ENCODE results near the gene MYO1B.

DNA sequence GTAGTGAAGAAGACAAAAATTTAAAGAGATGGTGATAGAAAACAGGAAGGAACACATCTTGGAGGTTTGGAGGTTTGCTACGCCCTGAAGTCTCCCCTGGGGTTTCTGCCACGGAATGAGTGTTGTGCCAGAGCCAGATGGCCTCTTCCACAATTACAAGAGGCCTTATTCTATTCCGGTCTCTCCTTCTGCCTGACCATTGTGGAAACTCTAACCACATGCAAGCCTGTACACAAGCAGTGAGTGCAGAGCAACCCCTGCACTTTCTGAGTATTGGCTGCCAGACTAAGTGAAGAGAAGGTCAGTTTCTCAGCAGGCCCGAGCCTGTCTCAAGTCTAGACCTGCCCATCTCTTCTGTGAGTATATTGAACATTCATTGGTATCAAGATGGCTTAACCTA is 22.7 kb upstream of the MYO1B start:
- TF ChIP-seq POLR2A (IDR thresholded peaks at IDR 0.05; ENCODE audit: low read depth, low read length) (no peak), TAF1 (IDR thresholded peaks at IDR 0.05; ENCODE audit: borderline replicate concordance, low read depth, low read length) (no peak)

Measured in GM12892 (cell line).